Memory B cell (primary cell): ENCODE data around the gene LTBP1.

Experiments used
- ATAC-seq: fragments of 150-1000 bp; cut with Tn5 transposase; 2 replicates; pipeline ENCODE4 v1.10.0; 2021; ENCODE audit warnings: low read depth, mild to moderate bottlenecking, moderate library complexity
- DNase-seq, 2 donors: peaks; one replicate each; pipeline ENCODE4 v3.0.0; 2022; ENCODE audit warnings: low spot score in 2 of 2
- H3K27ac Mint-ChIP-seq: one replicate; pipeline ENCODE4 v1.8.0; 2022; ENCODE audit warnings: mild to moderate bottlenecking, moderate library complexity, mixed read lengths
- H3K27me3 Mint-ChIP-seq: one replicate; pipeline ENCODE4 v1.8.0; 2022; ENCODE audit warnings: mixed read lengths
- H3K36me3 Mint-ChIP-seq: one replicate; pipeline ENCODE4 v1.8.0; 2022; ENCODE audit warnings: mild to moderate bottlenecking, mixed read lengths
- H3K4me1 Mint-ChIP-seq: one replicate; pipeline ENCODE4 v1.8.0; 2022; ENCODE audit warnings: mixed read lengths
- H3K4me3 Mint-ChIP-seq: one replicate; pipeline ENCODE4 v1.8.0; 2022; ENCODE audit warnings: mild to moderate bottlenecking, moderate library complexity, mixed read lengths
- H3K9me3 Mint-ChIP-seq: one replicate; pipeline ENCODE4 v1.8.0; 2022; ENCODE audit warnings: mixed read lengths

The LTBP1 gene

GRCh38 chr2:33214436-33214835 is 267.7 kb downstream of the LTBP1 start:
- Mint-ChIP-seq H3K27me3 (peaks cover 12% of the 10 kb centered on the region), H3K4me3 (peak overlapping the region; percentile 19), H3K9me3 (no peaks in the 10 kb centered on the region), H3K4me1 (peaks cover 4% of the 10 kb centered on the region), H3K27ac (peak overlapping the region; percentile 8), H3K36me3 (no peaks in the 10 kb centered on the region)
- DNase-seq (peak in 1 of 2 donors; percentile 13), ATAC-seq (peak; percentile 91)

- no peak overlapping the region for H3K4me3 Mint-ChIP-seq
- H3K4me1 Mint-ChIP-seq = peaks cover 4% of the 10 kb centered on the region
- DNase-seq = no peak
- peaks cover 12% of the 10 kb centered on the region for H3K27me3 Mint-ChIP-seq
- no peak overlapping the region for H3K27ac Mint-ChIP-seq
- H3K36me3 Mint-ChIP-seq = no peaks in the 10 kb centered on the region
- ATAC-seq = peak; percentile 15
- peaks cover 2% of the 10 kb centered on the region for H3K9me3 Mint-ChIP-seq
Measured at GRCh38 chr2:33214857-33215256, 268.1 kb downstream of the LTBP1 start.

GRCh38 chr2:33215299-33215698 is 268.5 kb downstream of the LTBP1 start:
- no peak for DNase-seq
- H3K36me3 Mint-ChIP-seq = no peaks in the 10 kb centered on the region
- H3K9me3 Mint-ChIP-seq = peaks cover 2% of the 10 kb centered on the region

GRCh38 chr2:33215983-33216382 is 269.2 kb downstream of the LTBP1 start:
- Mint-ChIP-seq H3K4me1 (peaks cover 4% of the 10 kb centered on the region), H3K27ac (no peak overlapping the region), H3K4me3 (no peak overlapping the region), H3K27me3 (peaks cover 11% of the 10 kb centered on the region), H3K36me3 (no peaks in the 10 kb centered on the region), H3K9me3 (peaks cover 2% of the 10 kb centered on the region)
- ATAC-seq = no peak
- no peak for DNase-seq

More at GRCh38 chr2:33215299-33215698, 268.5 kb downstream of the LTBP1 start:
- Mint-ChIP-seq H3K4me1 (peaks cover 4% of the 10 kb centered on the region), H3K27ac (no peak overlapping the region), H3K4me3 (no peak overlapping the region), H3K27me3 (peaks cover 12% of the 10 kb centered on the region)
- no peak for ATAC-seq

- Mint-ChIP-seq H3K27me3 (peaks cover 11% of the 10 kb centered on the region), H3K9me3 (peaks cover 2% of the 10 kb centered on the region), H3K27ac (no peak overlapping the region), H3K36me3 (no peaks in the 10 kb centered on the region), H3K4me1 (peaks cover 4% of the 10 kb centered on the region), H3K4me3 (no peak overlapping the region)
- no peak for DNase-seq
- no peak for ATAC-seq
Measured at GRCh38 chr2:33216508-33217182, 269.9 kb downstream of the LTBP1 start.

GRCh38 chr2:33217406-33217805 is 270.7 kb downstream of the LTBP1 start:
- H3K27ac Mint-ChIP-seq = no peak overlapping the region
- DNase-seq (no peak), ATAC-seq (no peak)
- H3K4me3 Mint-ChIP-seq = no peak overlapping the region
- H3K9me3 Mint-ChIP-seq = peaks cover 2% of the 10 kb centered on the region
- H3K4me1 Mint-ChIP-seq = peaks cover 4% of the 10 kb centered on the region
- no peaks in the 10 kb centered on the region for H3K36me3 Mint-ChIP-seq
- peaks cover 11% of the 10 kb centered on the region for H3K27me3 Mint-ChIP-seq

- no peaks in the 10 kb centered on the region for H3K36me3 Mint-ChIP-seq
- peaks cover 4% of the 10 kb centered on the region for H3K4me1 Mint-ChIP-seq
- no peak for ATAC-seq
- DNase-seq = no peak
- H3K9me3 Mint-ChIP-seq = peaks cover 2% of the 10 kb centered on the region
- H3K27me3 Mint-ChIP-seq = peaks cover 10% of the 10 kb centered on the region
- no peak overlapping the region for H3K4me3 Mint-ChIP-seq
- H3K27ac Mint-ChIP-seq = no peak overlapping the region
Measured at GRCh38 chr2:33219114-33219513, 272.4 kb downstream of the LTBP1 start.

- DNase-seq (no peak), ATAC-seq (no peak)
- Mint-ChIP-seq H3K27me3 (peaks cover 6% of the 10 kb centered on the region), H3K36me3 (no peaks in the 10 kb centered on the region), H3K4me3 (no peak overlapping the region), H3K27ac (no peak overlapping the region), H3K9me3 (peaks cover 2% of the 10 kb centered on the region), H3K4me1 (no peaks in the 10 kb centered on the region)
Measured at GRCh38 chr2:33219850-33220275, 273.1 kb downstream of the LTBP1 start.

- no peak overlapping the region for H3K27ac Mint-ChIP-seq
- no peak overlapping the region for H3K4me3 Mint-ChIP-seq
- H3K36me3 Mint-ChIP-seq = no peaks in the 10 kb centered on the region
- peaks cover 6% of the 10 kb centered on the region for H3K27me3 Mint-ChIP-seq
- H3K4me1 Mint-ChIP-seq = no peaks in the 10 kb centered on the region
- DNase-seq (no peak), ATAC-seq (no peak)
- peaks cover 2% of the 10 kb centered on the region for H3K9me3 Mint-ChIP-seq
Measured at GRCh38 chr2:33220533-33220932, 273.8 kb downstream of the LTBP1 start.

GRCh38 chr2:33221046-33221784 is 274.5 kb downstream of the LTBP1 start:
- ATAC-seq (no peak), DNase-seq (no peak)
- H3K27ac Mint-ChIP-seq = no peak overlapping the region
- peaks cover 2% of the 10 kb centered on the region for H3K9me3 Mint-ChIP-seq
- H3K27me3 Mint-ChIP-seq = peaks cover 2% of the 10 kb centered on the region
- H3K4me3 Mint-ChIP-seq = no peak overlapping the region
- H3K36me3 Mint-ChIP-seq = no peaks in the 10 kb centered on the region
- no peaks in the 10 kb centered on the region for H3K4me1 Mint-ChIP-seq

GRCh38 chr2:33222309-33222708 is 275.6 kb downstream of the LTBP1 start:
- Mint-ChIP-seq H3K4me3 (no peak overlapping the region), H3K27me3 (no peaks in the 10 kb centered on the region), H3K27ac (no peak overlapping the region), H3K4me1 (no peaks in the 10 kb centered on the region), H3K9me3 (peaks cover 2% of the 10 kb centered on the region), H3K36me3 (no peaks in the 10 kb centered on the region)
- DNase-seq (no peak), ATAC-seq (no peak)

- Mint-ChIP-seq H3K4me3 (no peak overlapping the region), H3K27ac (no peak overlapping the region)
- no peak for DNase-seq
Measured at GRCh38 chr2:33223856-33224255, 277.1 kb downstream of the LTBP1 start.

GRCh38 chr2:33225350-33225749 is 278.6 kb downstream of the LTBP1 start:
- no peaks in the 10 kb centered on the region for H3K4me1 Mint-ChIP-seq
- ATAC-seq (no peak), DNase-seq (no peak)
- H3K27me3 Mint-ChIP-seq = no peaks in the 10 kb centered on the region
- H3K9me3 Mint-ChIP-seq = no peaks in the 10 kb centered on the region
- no peak overlapping the region for H3K4me3 Mint-ChIP-seq
- H3K36me3 Mint-ChIP-seq = no peaks in the 10 kb centered on the region
- H3K27ac Mint-ChIP-seq = no peak overlapping the region

More at GRCh38 chr2:33223856-33224255, 277.1 kb downstream of the LTBP1 start:
- Mint-ChIP-seq H3K4me1 (no peaks in the 10 kb centered on the region), H3K9me3 (peaks cover 2% of the 10 kb centered on the region), H3K27me3 (no peaks in the 10 kb centered on the region), H3K36me3 (no peaks in the 10 kb centered on the region)
- ATAC-seq = no peak

- Mint-ChIP-seq H3K27me3 (peaks cover 1% of the 10 kb centered on the region), H3K36me3 (no peaks in the 10 kb centered on the region), H3K4me3 (no peak overlapping the region), H3K4me1 (no peaks in the 10 kb centered on the region), H3K9me3 (no peaks in the 10 kb centered on the region), H3K27ac (no peak overlapping the region)
- DNase-seq = no peak
- no peak for ATAC-seq
Measured at GRCh38 chr2:33226546-33226945, 279.8 kb downstream of the LTBP1 start.
